Sigmoid colon (tissue), 7 donors: ENCODE measurements around the gene EPSTI1. TPM values are rescaled to one million over a fixed set of nuclear protein-coding genes. Genes with fewer than 3 reads are reported as not detected.
"Not testable (repeated sequence)": the region's sequence is repeated elsewhere in the genome, so short reads cannot be mapped to it uniquely, and the experiment has no call there.

Experiments used
- DNase-seq: peaks from one replicate; pipeline ENCODE4 v3.0.0-alpha.2; 2019
- H3K27ac ChIP-seq, 4 donors: fragments of 200-600 bp; sonication (generic); one replicate each; pipeline ENCODE4 v1.5.1; 2016 to 2019; ENCODE audit warnings: mild to moderate bottlenecking in 1 of 4
- H3K27me3 ChIP-seq, 3 donors: fragments of 200-600 bp; sonication (generic); one replicate each; pipeline ENCODE4 v1.5.1; 2019; ENCODE audit warnings: mild to moderate bottlenecking in 1 of 3
- H3K36me3 ChIP-seq, 4 donors: fragments of 200-600 bp; sonication (generic); one replicate each; pipeline ENCODE4 v1.5.1; 2016 to 2019
- H3K4me1 ChIP-seq, 4 donors: fragments of 200-600 bp; sonication (generic); one replicate each; pipeline ENCODE4 v1.5.1; 2017 to 2019
- H3K4me3 ChIP-seq, 4 donors: fragments of 200-600 bp; sonication (generic); one replicate each; pipeline ENCODE4 v1.5.1; 2017 to 2019; ENCODE audit warnings: mild to moderate bottlenecking in 2 of 4, moderate library complexity in 1 of 4
- H3K9me3 ChIP-seq, 4 donors: fragments of 200-600 bp in 3 of 4; sonication (generic) in 3 of 4; one replicate each; pipeline versions ENCODE4 v1.5.1 to v1.6.1; 2013 to 2019
- EP300 ChIP-seq, 4 donors: sonication (generic); formaldehyde crosslinking; IDR thresholded peaks; one replicate each; pipeline ENCODE4 v1.6.1; 2017; ENCODE audit warnings: antibody characterized with exemption in 4 of 4
- POLR2A ChIP-seq, 2 donors: fragments of 450-650 bp; IDR thresholded peaks; one replicate each; pipeline ENCODE4 v1.6.1; 2016; ENCODE audit warnings: antibody characterized with exemption in 2 of 2, mild to moderate bottlenecking in 2 of 2, moderate library complexity in 2 of 2
- POLR2AphosphoS5 ChIP-seq, 4 donors: sonication (generic); formaldehyde crosslinking; IDR thresholded peaks; one replicate each; pipeline ENCODE4 v1.6.1; 2017; ENCODE audit warnings: antibody characterized with exemption in 4 of 4
- WGBS, 2 donors: extraction: QIAGEN DNeasy Blood & Tissue Kit; methylation state at CpG; one replicate each; pipeline ENCODE4 v1.1.7; 2013; 5-methylcytosine and 5-hydroxymethylcytosine counted together
- intact Hi-C: fragments of 100-400 bp; cut with DNase I; formaldehyde crosslinking; loops from one replicate; pipeline ENCODE4 v1.15.1; 2023
- polyA plus RNA-seq, 3 donors: library from polyadenylated mRNA; stranded (reverse); fragments of 200-250 nt; gene quantifications; one replicate each; pipeline ENCODE4 v1.2.3, GENCODE V29; 2013
- total RNA-seq, 4 donors: library from RNA; depleted of rRNA; stranded (reverse); fragments of >200 nt; gene quantifications; one replicate each; pipeline ENCODE4 v1.1.0, GENCODE V29; 2016
- TF ChIP-seq, protein P1 (sequence below), 4 experiments: fragments of 450-650 bp in 3 of 4; fragments of 200-600 bp in 1 of 4; IDR thresholded peaks; one replicate each; pipeline ENCODE4 v1.5.1; 2016 to 2019; ENCODE audit warnings: antibody characterized with exemption in 4 of 4, mild to moderate bottlenecking in 3 of 4, moderate library complexity in 2 of 4
- donor health status: healthy with polysubstance abuse.
- donor health status: Bipolar disorder and iron deficiency.
- donor health status: healthy.

EPSTI1 gene
- total and polyA plus RNA-seq, 7 donors = 3.0 to 27.8 (median 6.6) TPM

DNA sequence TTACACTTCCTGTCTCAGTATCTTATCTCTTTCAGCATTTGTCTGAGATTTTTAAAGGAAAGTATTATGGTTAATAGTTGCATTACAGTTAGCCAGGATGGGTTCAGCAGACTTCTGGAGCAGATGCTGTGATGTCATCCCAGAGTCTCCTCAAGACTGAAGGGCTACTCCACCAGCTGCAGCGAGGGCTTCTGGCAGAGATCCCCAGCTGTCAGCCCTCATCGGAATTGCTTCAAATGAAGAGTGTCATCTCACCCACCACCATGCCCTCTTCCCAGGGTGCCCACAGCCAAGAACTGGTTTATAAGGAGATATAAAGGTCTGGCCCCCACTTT, 126.3 kb downstream of the EPSTI1 start:
- 86 to 88% methylated on average over 2 of the region's 2 CpGs for WGBS, 2 donors
- Histone ChIP-seq H3K27me3 (no peaks in the 10 kb centered on the region), H3K4me1 (no peaks in the 10 kb centered on the region), H3K27ac (no peak overlapping the region), H3K9me3 (no peaks in the 10 kb centered on the region), H3K4me3 (no peak overlapping the region), H3K36me3 (no peaks in the 10 kb centered on the region)
- TF ChIP-seq POLR2AphosphoS5 (IDR thresholded peaks at IDR 0.05) (no peak), POLR2A (IDR thresholded peaks at IDR 0.05) (no peak), EP300 (IDR thresholded peaks at IDR 0.05) (no peak)
- TF ChIP-seq, protein P1, sequence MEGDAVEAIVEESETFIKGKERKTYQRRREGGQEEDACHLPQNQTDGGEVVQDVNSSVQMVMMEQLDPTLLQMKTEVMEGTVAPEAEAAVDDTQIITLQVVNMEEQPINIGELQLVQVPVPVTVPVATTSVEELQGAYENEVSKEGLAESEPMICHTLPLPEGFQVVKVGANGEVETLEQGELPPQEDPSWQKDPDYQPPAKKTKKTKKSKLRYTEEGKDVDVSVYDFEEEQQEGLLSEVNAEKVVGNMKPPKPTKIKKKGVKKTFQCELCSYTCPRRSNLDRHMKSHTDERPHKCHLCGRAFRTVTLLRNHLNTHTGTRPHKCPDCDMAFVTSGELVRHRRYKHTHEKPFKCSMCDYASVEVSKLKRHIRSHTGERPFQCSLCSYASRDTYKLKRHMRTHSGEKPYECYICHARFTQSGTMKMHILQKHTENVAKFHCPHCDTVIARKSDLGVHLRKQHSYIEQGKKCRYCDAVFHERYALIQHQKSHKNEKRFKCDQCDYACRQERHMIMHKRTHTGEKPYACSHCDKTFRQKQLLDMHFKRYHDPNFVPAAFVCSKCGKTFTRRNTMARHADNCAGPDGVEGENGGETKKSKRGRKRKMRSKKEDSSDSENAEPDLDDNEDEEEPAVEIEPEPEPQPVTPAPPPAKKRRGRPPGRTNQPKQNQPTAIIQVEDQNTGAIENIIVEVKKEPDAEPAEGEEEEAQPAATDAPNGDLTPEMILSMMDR (IDR thresholded peaks at IDR 0.05) = no peak
- no peak for DNase-seq
- intact Hi-C loops = no loop called here

DNA sequence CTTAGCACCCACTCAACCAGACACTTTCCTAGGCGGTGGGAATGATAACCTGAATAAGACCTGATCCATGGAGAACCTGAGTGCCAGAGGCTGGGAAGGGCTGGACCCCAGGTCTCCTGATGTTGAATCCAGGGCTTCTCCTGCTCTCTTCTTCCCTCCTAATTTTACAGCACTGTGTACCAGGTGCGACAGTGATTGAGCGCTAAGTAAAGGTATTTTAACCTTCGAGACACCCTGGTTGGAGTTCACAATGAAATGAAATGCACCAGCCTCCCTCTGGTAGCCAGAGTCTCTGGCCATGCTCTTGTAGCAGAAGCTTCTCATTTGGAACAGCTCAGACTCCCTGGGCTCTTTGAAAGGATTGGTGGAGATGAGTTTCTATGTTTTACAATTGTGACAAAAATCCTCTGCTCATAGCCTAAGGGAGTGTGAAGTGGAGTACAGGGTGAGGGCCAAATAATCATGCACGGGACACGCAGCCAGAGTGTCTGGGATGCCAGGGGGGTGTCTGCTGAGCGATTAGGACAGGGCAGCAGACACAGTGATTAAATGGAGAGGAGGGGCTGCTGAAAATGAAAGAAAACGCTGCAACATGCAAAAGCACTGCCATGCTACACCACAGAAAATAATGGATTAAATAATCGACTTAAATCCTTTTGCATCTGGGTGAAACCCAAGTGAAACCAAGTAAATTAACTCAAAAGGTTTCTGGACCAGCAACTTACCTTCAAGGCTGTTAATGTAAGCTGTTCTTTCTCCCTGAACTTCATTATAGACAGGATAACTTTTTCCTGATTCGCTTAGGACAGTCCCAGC, 126.9 kb downstream of the EPSTI1 start:
- no peak for DNase-seq
- WGBS, 2 donors = 63 to 69% methylated on average over 10 of the region's 10 CpGs
- no peaks in the 10 kb centered on the region for H3K36me3 ChIP-seq
- no peak overlapping the region for H3K4me3 ChIP-seq
- no peaks in the 10 kb centered on the region for H3K27me3 ChIP-seq
- TF ChIP-seq, protein P1 (IDR thresholded peaks at IDR 0.05) = no peak
- TF ChIP-seq POLR2A (IDR thresholded peaks at IDR 0.05) = no peak
- no peak for TF ChIP-seq EP300 (IDR thresholded peaks at IDR 0.05)
- TF ChIP-seq POLR2AphosphoS5 (IDR thresholded peaks at IDR 0.05) = no peak
- no peak overlapping the region for H3K27ac ChIP-seq
- intact Hi-C loops = no loop called here
- H3K9me3 ChIP-seq = no peaks in the 10 kb centered on the region
- no peaks in the 10 kb centered on the region for H3K4me1 ChIP-seq

DNA sequence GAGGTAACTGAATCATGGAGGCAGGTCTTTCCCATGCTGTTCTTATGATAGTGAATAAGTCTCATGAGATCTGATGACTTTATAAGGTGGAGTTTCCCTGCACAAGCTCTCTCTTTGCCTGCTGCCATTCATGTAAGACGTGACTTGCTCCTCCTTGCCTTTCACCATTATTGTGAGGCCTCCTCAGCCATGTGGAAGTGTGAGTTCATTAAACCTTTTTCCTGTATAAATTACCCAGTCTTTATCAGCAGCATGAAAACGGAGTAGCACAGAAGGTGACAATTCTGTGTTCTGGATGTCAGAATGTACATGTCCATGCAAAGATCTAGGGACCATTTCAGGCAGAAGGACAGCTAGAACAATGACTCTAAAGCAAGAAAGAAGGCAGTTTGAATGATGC, 129.7 kb downstream of the EPSTI1 start:
- H3K27ac ChIP-seq, H3K4me3 ChIP-seq, intact Hi-C loops, H3K27me3 ChIP-seq, H3K36me3 ChIP-seq, H3K9me3 ChIP-seq, DNase-seq, H3K4me1 ChIP-seq: not testable (repeated sequence)
- 80 to 89% methylated on average over 2 of the region's 2 CpGs for WGBS, 2 donors

DNA sequence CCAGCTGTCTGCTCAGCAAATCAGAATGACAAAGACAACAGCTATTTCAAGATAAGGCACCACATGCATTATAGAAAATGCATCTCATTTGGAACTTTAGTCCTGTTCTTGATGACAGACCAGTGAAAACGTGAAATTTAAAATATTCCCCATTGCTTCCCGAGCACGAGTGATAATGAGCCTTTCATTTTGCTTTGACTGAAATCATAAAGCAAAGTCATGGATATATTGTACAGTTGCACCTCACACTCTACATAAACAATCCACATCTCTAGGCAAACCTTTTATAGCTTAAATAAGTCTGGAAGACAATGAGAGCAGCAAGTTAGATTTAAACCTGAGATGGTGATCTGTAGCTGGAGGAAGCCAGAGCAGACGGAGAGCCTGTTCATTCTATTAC, 131.6 kb downstream of the EPSTI1 start:
- no peaks in the 10 kb centered on the region for H3K4me1 ChIP-seq
- TF ChIP-seq, protein P1 (IDR thresholded peaks at IDR 0.05) = no peak
- no peak for TF ChIP-seq POLR2A (IDR thresholded peaks at IDR 0.05)
- TF ChIP-seq POLR2AphosphoS5 (IDR thresholded peaks at IDR 0.05) = no peak
- no peak for TF ChIP-seq EP300 (IDR thresholded peaks at IDR 0.05)
- no peak for DNase-seq
- intact Hi-C loops = no loop called here
- no peaks in the 10 kb centered on the region for H3K27me3 ChIP-seq
- no peaks in the 10 kb centered on the region for H3K36me3 ChIP-seq
- no peaks in the 10 kb centered on the region for H3K9me3 ChIP-seq
- 78 to 84% methylated on average over 4 of the region's 4 CpGs for WGBS, 2 donors
- H3K27ac ChIP-seq = no peak overlapping the region
- H3K4me3 ChIP-seq = no peak overlapping the region

DNA sequence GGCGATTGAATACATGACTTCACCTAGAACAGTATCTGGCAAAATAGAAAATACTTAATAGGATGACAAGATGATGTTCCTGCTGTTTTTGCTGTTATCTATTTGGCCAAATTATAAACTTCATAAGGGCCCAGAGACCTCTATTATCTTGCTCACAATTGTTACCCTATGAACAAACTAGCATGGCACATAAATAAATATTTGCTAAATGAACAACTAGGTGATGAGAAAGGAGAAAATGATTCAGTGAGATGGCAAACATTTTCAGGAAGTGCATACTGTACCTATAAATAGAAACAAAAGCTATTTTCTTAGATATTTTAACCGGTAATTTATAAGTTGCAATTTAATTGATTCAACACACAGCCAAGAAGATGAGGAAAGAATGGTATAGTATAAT, 132.3 kb downstream of the EPSTI1 start:
- Histone ChIP-seq H3K9me3 (no peaks in the 10 kb centered on the region), H3K4me3 (no peak overlapping the region), H3K27me3 (no peaks in the 10 kb centered on the region), H3K36me3 (no peaks in the 10 kb centered on the region), H3K4me1 (no peaks in the 10 kb centered on the region), H3K27ac (no peak overlapping the region)
- no peak for DNase-seq
- intact Hi-C loops = no loop called here
- 66 to 67% methylated on average over 2 of the region's 2 CpGs for WGBS, 2 donors
- TF ChIP-seq POLR2AphosphoS5 (IDR thresholded peaks at IDR 0.05) = no peak
- no peak for TF ChIP-seq POLR2A (IDR thresholded peaks at IDR 0.05)
- TF ChIP-seq, protein P1 (IDR thresholded peaks at IDR 0.05) = no peak
